GM12875 (cell line): ENCODE measurements around the gene SMAGP.

ENCODE experiments used
- H3K4me3 ChIP-seq: one replicate; pipeline ENCODE4 v1.5.1; 2011; ENCODE audit warnings: low read depth, low read length, control low read depth
- CTCF ChIP-seq: IDR thresholded peaks from 2 replicates; pipeline ENCODE4 v1.5.1; 2011; ENCODE audit warnings: low read depth, mild to moderate bottlenecking, control low read depth, inconsistent platforms, low read length, moderate library complexity, borderline replicate concordance; ENCODE audit not compliant: insufficient read depth

Gene SMAGP

GRCh38 chr12:51254536-51254935, 15.7 kb downstream of the SMAGP start:
- TF ChIP-seq CTCF, result no peak
- H3K4me3 ChIP-seq, result no peak overlapping the region

- TF ChIP-seq CTCF, result no peak
- H3K4me3 ChIP-seq, result no peak overlapping the region
Measured at GRCh38 chr12:51253276-51253675, 16.9 kb downstream of the SMAGP start.

- TF ChIP-seq CTCF, result no peak
- H3K4me3 ChIP-seq, result no peak overlapping the region
Measured at GRCh38 chr12:51247523-51248206, 22.6 kb downstream of the SMAGP start.

GRCh38 chr12:51246254-51246853, 23.9 kb downstream of the SMAGP start:
- TF ChIP-seq CTCF, result no peak

GRCh38 chr12:51245476-51246253, 24.6 kb downstream of the SMAGP start:
- H3K4me3 ChIP-seq, result no peak overlapping the region
- TF ChIP-seq CTCF, result no peak

More at GRCh38 chr12:51246254-51246853, 23.9 kb downstream of the SMAGP start:
- H3K4me3 ChIP-seq, result no peak overlapping the region

- TF ChIP-seq CTCF, result no peak
- no peak overlapping the region for H3K4me3 ChIP-seq
Measured at GRCh38 chr12:51244269-51244668, 25.9 kb downstream of the SMAGP start.
